Lower leg skin (tissue), 3 donors: Measurements from ENCODE around the gene GMEB1.

Source experiments
- POLR2A ChIP-seq, 2 donors: fragments of 450-650 bp; IDR thresholded peaks; one replicate each; pipeline ENCODE4 v1.6.1; 2016 to 2017; ENCODE audit warnings: antibody characterized with exemption in 2 of 2, mild to moderate bottlenecking in 1 of 2, moderate library complexity in 1 of 2
- TF ChIP-seq, protein P1 (sequence below), 3 donors: fragments of 450-650 bp; IDR thresholded peaks; one replicate each; pipeline ENCODE4 v1.5.1; 2016; ENCODE audit warnings: antibody characterized with exemption in 3 of 3, mild to moderate bottlenecking in 3 of 3, moderate library complexity in 2 of 3

DNA sequence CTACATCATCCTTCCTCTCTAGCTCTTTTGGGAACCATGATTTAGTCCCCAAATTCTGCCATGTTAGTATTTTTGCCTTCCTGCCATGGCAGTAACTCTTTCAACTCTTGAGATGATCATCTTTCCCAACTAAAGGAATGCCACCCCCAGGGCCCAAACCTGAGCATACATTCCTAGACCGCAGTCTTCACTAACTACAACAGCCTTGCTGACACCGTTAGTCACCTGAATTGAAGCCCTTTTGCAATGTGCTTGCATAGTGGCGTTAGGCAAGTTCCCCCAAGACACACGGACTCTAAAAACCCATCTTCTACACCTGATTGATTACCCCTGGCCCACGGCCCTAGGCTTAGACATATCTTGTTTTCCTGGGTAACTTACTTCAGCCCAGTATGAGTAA lies 51.8 kb downstream of the GMEB1 start:
- TF ChIP-seq, protein P1, sequence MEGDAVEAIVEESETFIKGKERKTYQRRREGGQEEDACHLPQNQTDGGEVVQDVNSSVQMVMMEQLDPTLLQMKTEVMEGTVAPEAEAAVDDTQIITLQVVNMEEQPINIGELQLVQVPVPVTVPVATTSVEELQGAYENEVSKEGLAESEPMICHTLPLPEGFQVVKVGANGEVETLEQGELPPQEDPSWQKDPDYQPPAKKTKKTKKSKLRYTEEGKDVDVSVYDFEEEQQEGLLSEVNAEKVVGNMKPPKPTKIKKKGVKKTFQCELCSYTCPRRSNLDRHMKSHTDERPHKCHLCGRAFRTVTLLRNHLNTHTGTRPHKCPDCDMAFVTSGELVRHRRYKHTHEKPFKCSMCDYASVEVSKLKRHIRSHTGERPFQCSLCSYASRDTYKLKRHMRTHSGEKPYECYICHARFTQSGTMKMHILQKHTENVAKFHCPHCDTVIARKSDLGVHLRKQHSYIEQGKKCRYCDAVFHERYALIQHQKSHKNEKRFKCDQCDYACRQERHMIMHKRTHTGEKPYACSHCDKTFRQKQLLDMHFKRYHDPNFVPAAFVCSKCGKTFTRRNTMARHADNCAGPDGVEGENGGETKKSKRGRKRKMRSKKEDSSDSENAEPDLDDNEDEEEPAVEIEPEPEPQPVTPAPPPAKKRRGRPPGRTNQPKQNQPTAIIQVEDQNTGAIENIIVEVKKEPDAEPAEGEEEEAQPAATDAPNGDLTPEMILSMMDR (IDR thresholded peaks at IDR 0.05) = no peak
- no peak for TF ChIP-seq POLR2A (IDR thresholded peaks at IDR 0.05)
